ENCODE measurements around the gene ZNF69.
"Not testable (repeated sequence)": the region's sequence is repeated elsewhere in the genome, so short reads cannot be mapped to it uniquely, and the experiment has no call there.

The ZNF69 gene

GRCh38 chr19:11935829-11936228 is 48.2 kb downstream of the ZNF69 start:
- DNase-seq; H3K4me1 ChIP-seq (ENCODE audit: control extremely low read depth in 1 of 4, control insufficient read depth in 4 of 4, insufficient read depth in 4 of 4, low read length in 3 of 4); POLR2A ChIA-PET; H3K4me3 ChIP-seq (ENCODE audit: control insufficient read depth in 1 of 7, extremely low read depth in 1 of 7, insufficient read depth in 4 of 7, low read depth in 2 of 7, low read length in 6 of 7); H3K27ac ChIP-seq (ENCODE audit: insufficient read depth in 1 of 2, low read depth in 1 of 2, low read length in 2 of 2, poor library complexity in 1 of 2, severe bottlenecking in 2 of 2); CTCF ChIA-PET; H3K27me3 ChIP-seq (replicated peaks in 2 of 5; ENCODE audit: control insufficient read depth in 4 of 5, insufficient read depth in 5 of 5, low read length in 4 of 5): not testable (repeated sequence)
- 80% methylated on average over 1 of the region's 3 CpGs for WGBS (ENCODE audit: insufficient coverage)
- Histone ChIP-seq H3K36me3 (ENCODE audit: control insufficient read depth in 4 of 4, insufficient read depth in 4 of 4, low read length in 3 of 4) (peaks cover 5 to 57% (median 22%) of the 10 kb centered on the region in 4 experiments), H3K9me3 (ENCODE audit: control extremely low read depth in 1 of 5, control insufficient read depth in 4 of 5, insufficient read depth in 2 of 5, low read depth in 1 of 5, low read length in 4 of 5) (peaks cover 3 to 69% (median 48%) of the 10 kb centered on the region in 5 experiments)

DNA sequence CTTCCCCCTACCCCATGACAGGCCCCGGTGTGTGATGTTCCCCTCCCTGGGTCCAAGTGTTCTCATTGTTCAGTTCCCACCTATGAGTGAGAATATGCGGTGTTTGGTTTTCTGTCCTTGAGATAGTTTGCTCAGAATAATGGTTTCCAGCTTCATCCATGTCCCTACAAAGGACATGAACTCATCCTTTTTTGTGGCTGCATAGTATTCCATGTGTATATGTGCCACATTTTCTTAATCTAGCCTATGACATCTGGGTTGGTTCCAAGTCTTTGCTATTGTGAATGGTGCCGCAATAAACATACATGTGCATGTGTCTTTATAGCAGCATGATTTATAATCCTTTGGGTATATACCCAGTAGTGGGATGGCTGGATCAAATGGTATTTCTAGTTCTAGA is 50.8 kb downstream of the ZNF69 start:
- H3K27ac ChIP-seq (ENCODE audit: insufficient read depth in 1 of 2, low read depth in 1 of 2, low read length in 2 of 2, poor library complexity in 1 of 2, severe bottlenecking in 2 of 2); H3K4me3 ChIP-seq (ENCODE audit: control insufficient read depth in 1 of 7, extremely low read depth in 1 of 7, insufficient read depth in 4 of 7, low read depth in 2 of 7, low read length in 6 of 7); CTCF ChIA-PET; DNase-seq; H3K27me3 ChIP-seq (replicated peaks in 2 of 5; ENCODE audit: control insufficient read depth in 4 of 5, insufficient read depth in 5 of 5, low read length in 4 of 5); POLR2A ChIA-PET; H3K4me1 ChIP-seq (ENCODE audit: control extremely low read depth in 1 of 4, control insufficient read depth in 4 of 4, insufficient read depth in 4 of 4, low read length in 3 of 4): not testable (repeated sequence)
- Histone ChIP-seq H3K9me3 (ENCODE audit: control extremely low read depth in 1 of 5, control insufficient read depth in 4 of 5, insufficient read depth in 2 of 5, low read depth in 1 of 5, low read length in 4 of 5) (peaks cover 3 to 68% (median 48%) of the 10 kb centered on the region in 5 experiments), H3K36me3 (ENCODE audit: control insufficient read depth in 4 of 4, insufficient read depth in 4 of 4, low read length in 3 of 4) (peaks cover 3 to 50% (median 26%) of the 10 kb centered on the region in 4 experiments)
- WGBS (ENCODE audit: insufficient coverage) = 100% methylated on average over 1 of the region's 3 CpGs

DNA sequence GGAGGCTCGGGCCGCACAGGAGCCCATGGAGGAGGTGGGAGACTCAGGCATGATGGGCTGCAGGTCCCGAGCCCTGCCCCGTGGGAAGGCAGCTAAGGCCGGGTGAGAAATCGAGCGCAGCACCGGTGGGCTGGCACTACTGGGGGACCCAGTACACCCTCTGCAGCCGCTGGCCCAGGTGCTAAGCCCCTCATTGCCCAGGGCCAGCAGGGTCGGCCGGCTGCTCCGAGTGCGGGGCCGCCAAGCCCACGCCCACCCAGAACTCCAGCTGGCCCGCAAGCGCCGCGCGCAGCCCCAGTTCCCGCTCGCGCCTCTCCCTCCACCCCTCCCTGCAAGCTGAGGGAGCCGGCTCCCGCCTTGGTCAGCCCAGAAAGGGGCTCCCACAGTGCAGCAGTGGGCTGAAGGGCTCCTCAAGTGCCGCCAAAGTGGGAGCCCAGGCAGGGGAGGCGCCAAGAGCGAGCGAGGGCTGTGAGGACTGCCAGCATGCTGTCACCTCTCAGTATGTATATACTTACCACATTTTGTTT is 53.8 kb downstream of the ZNF69 start:
- Histone ChIP-seq H3K36me3 (ENCODE audit: control insufficient read depth in 4 of 4, insufficient read depth in 4 of 4, low read length in 3 of 4) (peaks cover 12 to 63% (median 42%) of the 10 kb centered on the region in 4 experiments), H3K9me3 (ENCODE audit: control extremely low read depth in 1 of 5, control insufficient read depth in 4 of 5, insufficient read depth in 2 of 5, low read depth in 1 of 5, low read length in 4 of 5) (peaks cover 7 to 76% (median 59%) of the 10 kb centered on the region in 5 experiments)
- POLR2A ChIA-PET; DNase-seq; H3K27me3 ChIP-seq (replicated peaks in 2 of 5; ENCODE audit: control insufficient read depth in 4 of 5, insufficient read depth in 5 of 5, low read length in 4 of 5); H3K4me3 ChIP-seq (ENCODE audit: control insufficient read depth in 1 of 7, extremely low read depth in 1 of 7, insufficient read depth in 4 of 7, low read depth in 2 of 7, low read length in 6 of 7); H3K27ac ChIP-seq (ENCODE audit: insufficient read depth in 1 of 2, low read depth in 1 of 2, low read length in 2 of 2, poor library complexity in 1 of 2, severe bottlenecking in 2 of 2); CTCF ChIA-PET; H3K4me1 ChIP-seq (ENCODE audit: control extremely low read depth in 1 of 4, control insufficient read depth in 4 of 4, insufficient read depth in 4 of 4, low read length in 3 of 4): not testable (repeated sequence)
- 99% methylated on average over 10 of the region's 29 CpGs for WGBS (ENCODE audit: insufficient coverage)

GRCh38 chr19:11942008-11942842 is 54.6 kb downstream of the ZNF69 start:
- Histone ChIP-seq H3K4me3 (ENCODE audit: control insufficient read depth in 1 of 7, extremely low read depth in 1 of 7, insufficient read depth in 4 of 7, low read depth in 2 of 7, low read length in 6 of 7) (no peak overlapping the region), H3K36me3 (ENCODE audit: control insufficient read depth in 4 of 4, insufficient read depth in 4 of 4, low read length in 3 of 4) (peaks cover 17 to 69% (median 50%) of the 10 kb centered on the region in 4 experiments), H3K27me3 (replicated peaks in 2 of 5; ENCODE audit: control insufficient read depth in 4 of 5, insufficient read depth in 5 of 5, low read length in 4 of 5) (no peaks in the 10 kb centered on the region), H3K4me1 (ENCODE audit: control extremely low read depth in 1 of 4, control insufficient read depth in 4 of 4, insufficient read depth in 4 of 4, low read length in 3 of 4) (no peaks in the 10 kb centered on the region), H3K9me3 (ENCODE audit: control extremely low read depth in 1 of 5, control insufficient read depth in 4 of 5, insufficient read depth in 2 of 5, low read depth in 1 of 5, low read length in 4 of 5) (peaks cover 9 to 82% (median 63%) of the 10 kb centered on the region in 5 experiments), H3K27ac (ENCODE audit: insufficient read depth in 1 of 2, low read depth in 1 of 2, low read length in 2 of 2, poor library complexity in 1 of 2, severe bottlenecking in 2 of 2) (no peak overlapping the region)
- WGBS (ENCODE audit: insufficient coverage) = over 99% methylated on average over 9 of the region's 10 CpGs
- no peak for DNase-seq
- ChIA-PET POLR2A (no interaction called here), CTCF (interaction anchor here (1.0 to 2.4 kb wide), 2 partner anchors 11 to 21 kb away, joined by 3 to 8 read pairs; no protein-coding TSS in a partner anchor)

GRCh38 chr19:11942843-11943108 is 55.2 kb downstream of the ZNF69 start:
- POLR2A ChIA-PET = no interaction called here

DNA sequence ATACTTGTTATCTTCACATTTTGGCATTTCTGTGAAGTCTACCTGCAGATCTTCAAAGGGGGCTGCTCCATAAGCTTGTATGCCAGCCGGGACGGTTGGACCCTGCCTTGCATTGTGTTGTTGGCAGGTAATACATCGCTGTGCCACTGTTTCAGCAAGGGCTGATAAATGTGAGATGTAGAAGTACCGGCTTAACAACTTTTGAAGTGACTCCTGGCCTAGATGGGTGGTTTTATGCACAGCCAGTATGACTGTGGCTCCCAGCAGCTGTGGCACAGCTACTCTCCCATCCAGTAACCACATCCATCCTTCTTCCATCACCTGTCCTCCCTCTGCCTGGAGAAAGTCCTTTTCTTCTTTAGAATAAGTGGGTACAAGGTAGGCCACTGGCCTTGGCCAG is 57.1 kb downstream of the ZNF69 start:
- 100% methylated on average over 1 of the region's 4 CpGs for WGBS (ENCODE audit: insufficient coverage)

More at GRCh38 chr19:11942843-11943108, 55.2 kb downstream of the ZNF69 start:
- H3K9me3 ChIP-seq (ENCODE audit: control extremely low read depth in 1 of 5, control insufficient read depth in 4 of 5, insufficient read depth in 2 of 5, low read depth in 1 of 5, low read length in 4 of 5) = peaks cover 7 to 83% (median 67%) of the 10 kb centered on the region in 5 experiments
- no peaks in the 10 kb centered on the region for H3K4me1 ChIP-seq (ENCODE audit: control extremely low read depth in 1 of 4, control insufficient read depth in 4 of 4, insufficient read depth in 4 of 4, low read length in 3 of 4)
- H3K27me3 ChIP-seq (replicated peaks in 2 of 5; ENCODE audit: control insufficient read depth in 4 of 5, insufficient read depth in 5 of 5, low read length in 4 of 5) = no peaks in the 10 kb centered on the region
- CTCF ChIA-PET = interaction anchor here (0.6 to 2.4 kb wide), 3 partner anchors 10 to 21 kb away, joined by 3 to 8 read pairs (median 3); no protein-coding TSS in a partner anchor
- H3K4me3 ChIP-seq (ENCODE audit: control insufficient read depth in 1 of 7, extremely low read depth in 1 of 7, insufficient read depth in 4 of 7, low read depth in 2 of 7, low read length in 6 of 7) = no peak overlapping the region
- peaks cover 18 to 72% (median 55%) of the 10 kb centered on the region in 4 experiments for H3K36me3 ChIP-seq (ENCODE audit: control insufficient read depth in 4 of 4, insufficient read depth in 4 of 4, low read length in 3 of 4)
- peak; percentile 31 to 73 (median 68) for DNase-seq
- H3K27ac ChIP-seq (ENCODE audit: insufficient read depth in 1 of 2, low read depth in 1 of 2, low read length in 2 of 2, poor library complexity in 1 of 2, severe bottlenecking in 2 of 2) = no peak overlapping the region

DNA sequence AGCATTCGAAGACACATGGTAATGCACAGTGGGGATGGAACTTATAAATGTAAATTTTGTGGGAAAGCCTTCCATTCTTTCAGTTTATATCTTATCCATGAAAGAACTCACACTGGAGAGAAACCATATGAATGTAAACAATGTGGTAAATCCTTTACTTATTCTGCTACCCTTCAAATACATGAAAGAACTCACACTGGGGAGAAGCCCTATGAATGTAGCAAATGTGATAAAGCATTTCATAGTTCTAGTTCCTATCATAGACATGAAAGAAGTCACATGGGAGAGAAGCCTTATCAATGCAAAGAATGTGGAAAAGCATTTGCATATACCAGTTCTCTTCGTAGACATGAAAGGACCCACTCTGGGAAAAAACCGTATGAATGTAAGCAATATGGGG is 61.1 kb downstream of the ZNF69 start:
- ChIA-PET CTCF (no interaction called here), POLR2A (no interaction called here)
- Histone ChIP-seq H3K4me3 (ENCODE audit: control insufficient read depth in 1 of 7, extremely low read depth in 1 of 7, insufficient read depth in 4 of 7, low read depth in 2 of 7, low read length in 6 of 7) (no peak overlapping the region), H3K9me3 (ENCODE audit: control extremely low read depth in 1 of 5, control insufficient read depth in 4 of 5, insufficient read depth in 2 of 5, low read depth in 1 of 5, low read length in 4 of 5) (peaks cover 26 to 98% (median 87%) of the 10 kb centered on the region in 5 experiments), H3K27ac (ENCODE audit: insufficient read depth in 1 of 2, low read depth in 1 of 2, low read length in 2 of 2, poor library complexity in 1 of 2, severe bottlenecking in 2 of 2) (no peak overlapping the region), H3K27me3 (replicated peaks in 2 of 5; ENCODE audit: control insufficient read depth in 4 of 5, insufficient read depth in 5 of 5, low read length in 4 of 5) (no peaks in the 10 kb centered on the region), H3K36me3 (ENCODE audit: control insufficient read depth in 4 of 4, insufficient read depth in 4 of 4, low read length in 3 of 4) (peaks cover 35 to 94% (median 69%) of the 10 kb centered on the region in 4 experiments), H3K4me1 (ENCODE audit: control extremely low read depth in 1 of 4, control insufficient read depth in 4 of 4, insufficient read depth in 4 of 4, low read length in 3 of 4) (no peaks in the 10 kb centered on the region)
- WGBS (ENCODE audit: insufficient coverage) = no CpG with 5 or more reads among the region's 3 CpGs
- DNase-seq = peak in 1 of 3 donors; percentile 30

More for the DNA sequence above, 57.1 kb downstream of the ZNF69 start:
- DNase-seq = no peak
- peaks cover 30 to 85% (median 70%) of the 10 kb centered on the region in 4 experiments for H3K36me3 ChIP-seq (ENCODE audit: control insufficient read depth in 4 of 4, insufficient read depth in 4 of 4, low read length in 3 of 4)
- H3K4me1 ChIP-seq (ENCODE audit: control extremely low read depth in 1 of 4, control insufficient read depth in 4 of 4, insufficient read depth in 4 of 4, low read length in 3 of 4) = no peaks in the 10 kb centered on the region
- no peak overlapping the region for H3K27ac ChIP-seq (ENCODE audit: insufficient read depth in 1 of 2, low read depth in 1 of 2, low read length in 2 of 2, poor library complexity in 1 of 2, severe bottlenecking in 2 of 2)
- ChIA-PET CTCF (no interaction called here), POLR2A (no interaction called here)
- peak overlapping the region in 1 of 7 experiments; percentile 16 for H3K4me3 ChIP-seq (ENCODE audit: control insufficient read depth in 1 of 7, extremely low read depth in 1 of 7, insufficient read depth in 4 of 7, low read depth in 2 of 7, low read length in 6 of 7)
- H3K9me3 ChIP-seq (ENCODE audit: control extremely low read depth in 1 of 5, control insufficient read depth in 4 of 5, insufficient read depth in 2 of 5, low read depth in 1 of 5, low read length in 4 of 5) = peaks cover 16 to 95% (median 80%) of the 10 kb centered on the region in 5 experiments
- no peaks in the 10 kb centered on the region for H3K27me3 ChIP-seq (replicated peaks in 2 of 5; ENCODE audit: control insufficient read depth in 4 of 5, insufficient read depth in 5 of 5, low read length in 4 of 5)
